ENCODE results near the gene NOB1.
A peak's percentile ranks its signal among the peaks of the same experiment; 100 is the strongest.
"Not testable (repeated sequence)": the region's sequence is repeated elsewhere in the genome, so short reads cannot be mapped to it uniquely, and the experiment has no call there.

NOB1 gene

DNA sequence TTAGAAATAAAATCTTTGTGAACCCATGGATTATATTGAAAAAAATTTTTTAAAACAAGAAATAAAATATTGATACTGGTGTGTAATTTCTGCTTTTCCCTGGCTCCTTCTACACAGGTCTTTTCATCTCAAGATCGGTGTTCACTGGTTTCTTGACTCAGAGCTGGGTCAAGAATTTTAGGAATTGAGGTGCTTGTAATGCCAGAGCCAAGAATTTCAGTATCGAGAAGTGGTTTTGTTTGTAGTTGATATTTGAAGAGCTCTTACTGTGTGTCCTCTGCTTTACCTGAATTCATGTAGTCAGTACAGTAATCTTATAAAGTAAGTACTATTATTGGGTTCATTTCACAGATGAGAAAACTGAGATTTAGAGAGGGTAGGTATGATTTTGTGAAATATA lies 14.7 kb upstream of the NOB1 start:
- Mint-ChIP-seq H3K9me3 (no peaks in the 10 kb centered on the region), H3K4me3 (no peak overlapping the region), H3K36me3 (no peaks in the 10 kb centered on the region), H3K4me1 (peaks cover 60% of the 10 kb centered on the region), H3K27ac (no peak overlapping the region)
- no peak for ATAC-seq
- DNase-seq (ENCODE audit: low spot score in 2 of 2) = no peak

DNA sequence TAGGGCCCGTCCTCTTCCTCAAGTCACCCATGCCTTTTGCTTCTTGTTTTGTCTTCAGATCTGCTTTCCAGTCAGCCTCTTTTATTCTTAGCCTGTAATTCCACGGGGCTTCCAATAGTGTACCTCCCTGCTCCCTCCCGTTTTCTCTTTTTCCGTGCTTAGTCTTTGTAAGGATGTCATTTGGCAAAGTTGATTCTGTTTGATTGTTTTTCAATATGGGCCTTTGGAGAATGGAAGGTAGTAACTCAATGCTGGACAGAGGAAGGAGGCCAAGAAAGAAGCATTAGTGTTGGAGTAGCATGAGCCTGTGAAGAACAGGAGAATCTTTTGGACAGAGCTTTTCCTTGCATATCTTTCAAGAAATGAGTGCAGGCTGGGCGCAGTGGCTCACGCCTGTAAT lies 13.9 kb upstream of the NOB1 start:
- DNase-seq (ENCODE audit: low spot score in 2 of 2) = no peak
- Mint-ChIP-seq H3K4me3 (no peak overlapping the region), H3K36me3 (no peaks in the 10 kb centered on the region), H3K4me1 (peaks cover 56% of the 10 kb centered on the region), H3K27ac (no peak overlapping the region), H3K9me3 (no peaks in the 10 kb centered on the region)
- no peak for ATAC-seq

DNA sequence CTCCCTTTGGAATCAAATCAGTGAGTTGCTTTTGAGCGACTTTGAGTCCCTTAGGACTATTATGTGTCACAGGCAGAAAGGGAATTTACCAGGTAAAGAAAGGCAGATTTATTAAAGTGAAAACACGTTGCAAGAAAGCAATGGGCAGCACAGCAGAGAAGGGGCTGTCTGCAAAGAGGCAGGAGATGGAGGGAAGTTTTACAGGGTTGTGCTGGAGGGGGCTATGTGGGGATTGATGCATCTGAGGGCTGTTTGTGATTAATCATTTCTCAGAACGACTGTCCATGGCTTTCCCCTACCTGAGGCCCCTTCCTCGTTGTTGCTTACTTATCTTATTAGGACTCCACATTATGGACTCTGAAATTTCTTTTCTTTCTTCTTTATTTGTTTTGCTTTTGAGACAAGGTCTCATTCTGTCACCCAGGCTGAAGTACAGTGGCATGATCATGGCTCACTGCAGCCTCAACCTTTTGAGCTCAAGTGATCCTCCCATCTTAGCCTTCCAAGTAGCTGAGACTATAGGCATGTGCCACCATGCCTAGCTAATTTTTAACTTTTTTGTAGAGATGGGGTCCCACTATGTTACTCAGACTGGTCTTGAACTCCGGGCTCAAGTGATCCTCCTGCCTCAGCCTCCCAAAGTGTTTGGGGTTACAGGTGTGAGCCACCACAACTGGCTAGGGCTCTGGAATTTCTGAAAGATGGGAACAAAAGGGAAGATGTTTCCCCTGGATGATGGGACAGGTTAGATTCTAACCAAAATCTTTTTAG lies 12.9 kb upstream of the NOB1 start:
- Mint-ChIP-seq H3K9me3 (no peaks in the 10 kb centered on the region), H3K27ac (peak overlapping the region; percentile 76), H3K4me1 (peaks cover 56% of the 10 kb centered on the region), H3K36me3 (peaks cover 3% of the 10 kb centered on the region), H3K4me3 (peak overlapping the region; percentile 13)
- DNase-seq (ENCODE audit: low spot score in 2 of 2) (no peak), ATAC-seq (peak; percentile 65)

DNA sequence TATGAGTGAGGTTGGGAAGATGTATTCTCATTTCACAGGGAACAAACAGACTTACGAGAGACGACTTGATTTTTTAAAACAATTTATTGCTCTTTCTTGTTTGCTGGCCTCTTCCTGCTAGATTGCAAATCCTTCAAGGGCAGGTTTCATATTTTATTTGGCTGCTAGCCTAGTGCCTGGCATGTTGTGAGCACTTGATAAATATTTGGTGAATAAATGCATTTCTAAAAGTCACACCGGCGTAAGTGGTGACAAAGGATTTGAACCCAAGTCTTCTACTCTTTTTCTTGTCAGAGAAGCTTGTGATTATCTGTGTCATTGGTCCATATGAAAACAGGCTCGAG lies 8.8 kb upstream of the NOB1 start:
- Mint-ChIP-seq H3K4me1 (peaks cover 45% of the 10 kb centered on the region), H3K36me3 (peaks cover 12% of the 10 kb centered on the region), H3K27ac (peak overlapping the region; percentile 97), H3K4me3 (peak overlapping the region; percentile 80), H3K9me3 (no peaks in the 10 kb centered on the region)
- DNase-seq (ENCODE audit: low spot score in 2 of 2) = no peak
- no peak for ATAC-seq

DNA sequence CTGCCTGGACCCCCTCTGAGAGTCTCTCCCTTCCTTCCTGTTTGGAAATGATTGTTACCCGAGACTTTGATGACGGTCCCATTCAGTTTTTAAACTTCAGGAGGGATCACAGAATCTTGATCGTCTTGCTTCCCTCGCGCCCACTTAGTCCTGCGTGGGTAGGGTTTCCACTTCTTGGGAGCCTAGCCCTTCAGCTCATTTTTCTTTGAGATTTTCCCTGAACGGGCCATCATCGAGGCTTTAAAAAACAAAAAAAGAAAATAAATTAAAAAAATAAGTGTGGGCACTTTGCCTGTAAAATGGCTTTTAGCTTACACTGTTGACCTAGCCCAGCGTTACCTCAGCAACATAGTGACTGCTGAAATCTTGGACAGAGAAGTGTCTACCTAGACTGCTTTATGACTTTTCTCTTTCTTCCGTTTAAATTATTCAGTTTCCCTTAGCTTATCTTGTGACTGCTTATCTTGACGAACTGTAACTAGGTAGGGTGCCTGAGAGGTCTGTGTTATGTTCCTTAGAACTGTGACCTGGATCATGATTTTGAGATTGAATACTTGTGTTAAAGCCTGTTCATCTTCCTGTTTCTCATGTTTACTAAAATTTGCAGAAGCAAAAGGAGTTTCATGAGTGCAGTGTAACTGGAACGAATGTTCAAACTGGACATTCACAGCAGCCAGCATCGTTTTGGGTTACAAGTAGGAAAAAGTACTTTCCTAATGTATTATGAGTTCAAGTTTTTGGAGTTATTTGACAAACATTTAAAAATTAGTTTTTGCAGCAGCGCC lies 8.3 kb upstream of the NOB1 start:
- DNase-seq (ENCODE audit: low spot score in 2 of 2) (no peak), ATAC-seq (peak; percentile 41)
- Mint-ChIP-seq H3K36me3 (peaks cover 12% of the 10 kb centered on the region), H3K4me1 (peaks cover 43% of the 10 kb centered on the region), H3K9me3 (no peaks in the 10 kb centered on the region), H3K27ac (peak overlapping the region; percentile 97), H3K4me3 (peak overlapping the region; percentile 80)

DNA sequence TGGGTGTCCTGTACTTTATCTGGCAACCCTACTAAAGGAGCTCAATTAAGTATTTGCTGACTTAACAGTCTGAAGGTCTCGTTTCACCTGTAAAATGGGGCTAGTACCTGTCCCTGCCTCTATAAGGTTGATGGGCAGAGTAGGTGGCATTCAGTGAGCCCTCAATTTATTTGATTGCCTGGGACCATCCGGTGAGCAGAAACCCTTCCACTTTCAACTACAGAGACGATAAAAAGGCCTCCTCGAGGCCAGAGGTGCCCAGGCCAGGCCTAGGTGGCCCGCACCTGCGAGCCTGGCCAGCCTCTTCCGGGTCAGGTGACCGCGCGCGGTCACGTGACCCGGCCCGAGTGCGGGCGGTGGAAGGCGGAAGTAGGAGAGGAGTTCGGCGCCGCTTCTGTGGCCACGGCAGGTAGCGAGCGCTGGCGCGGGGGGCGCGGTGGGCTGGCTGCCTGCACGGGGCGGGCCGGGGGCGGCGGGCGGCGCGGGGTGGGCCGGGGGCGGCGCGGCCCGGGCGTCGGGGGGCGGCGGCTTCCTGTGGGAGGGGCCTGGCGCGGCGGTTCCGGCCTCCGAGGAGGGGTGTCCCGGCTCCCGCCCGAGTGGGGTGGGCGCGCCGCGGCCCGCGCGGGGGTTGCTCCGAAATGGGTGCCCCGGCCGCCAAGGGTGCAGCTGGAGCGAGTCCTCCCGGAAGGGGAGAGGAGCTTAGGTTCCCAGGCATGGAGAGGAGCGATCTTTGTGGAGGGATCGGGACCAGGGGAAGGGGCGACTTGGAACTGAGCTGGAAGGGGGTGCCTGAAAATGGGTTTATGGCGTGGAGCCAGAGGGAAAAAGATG lies 7.5 kb upstream of the NOB1 start, which contains the start of gene WWP2:
WWP2 (plus strand) TSS at position 350 of the 831 bp plus-strand sequence. CDS start 24,679 bp downstream, outside the sequence.
- Mint-ChIP-seq H3K4me3 (peak within 1 kb of the TSS; percentile 80), H3K36me3 (peaks cover 14% of the 10 kb centered on the region), H3K9me3 (no peaks in the 10 kb centered on the region), H3K4me1 (peaks cover 35% of the 10 kb centered on the region), H3K27ac (peak within 1 kb of the TSS; percentile 97)
- DNase-seq (ENCODE audit: low spot score in 2 of 2) = peak; percentile 56 to 88
- peak; percentile 92 for ATAC-seq

DNA sequence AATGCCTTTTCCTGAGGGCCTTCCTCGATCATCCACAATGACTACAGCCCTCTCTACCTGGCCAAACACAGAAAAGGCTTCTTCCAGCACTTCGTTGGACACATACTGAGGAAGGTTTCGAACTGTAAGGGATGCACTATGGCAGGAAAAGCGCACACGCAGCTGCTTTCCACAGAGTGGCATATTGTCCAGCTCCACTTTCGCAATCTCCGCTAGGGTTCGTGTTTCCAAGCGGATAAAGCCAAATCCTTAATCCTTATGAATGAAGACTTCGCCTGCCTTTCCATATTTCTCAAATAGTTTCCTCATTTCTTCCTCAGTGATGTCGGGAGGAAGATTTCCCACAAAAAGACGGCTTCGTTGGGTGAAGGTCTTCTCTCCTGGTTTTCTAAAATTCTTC lies 2.6 kb upstream of the NOB1 start:
- not testable (repeated sequence) for H3K4me3 Mint-ChIP-seq; ATAC-seq; DNase-seq (ENCODE audit: low spot score in 2 of 2); H3K9me3 Mint-ChIP-seq
- Mint-ChIP-seq H3K27ac (peak overlapping the region; percentile 32), H3K36me3 (peaks cover 44% of the 10 kb centered on the region), H3K4me1 (peaks cover 30% of the 10 kb centered on the region)

DNA sequence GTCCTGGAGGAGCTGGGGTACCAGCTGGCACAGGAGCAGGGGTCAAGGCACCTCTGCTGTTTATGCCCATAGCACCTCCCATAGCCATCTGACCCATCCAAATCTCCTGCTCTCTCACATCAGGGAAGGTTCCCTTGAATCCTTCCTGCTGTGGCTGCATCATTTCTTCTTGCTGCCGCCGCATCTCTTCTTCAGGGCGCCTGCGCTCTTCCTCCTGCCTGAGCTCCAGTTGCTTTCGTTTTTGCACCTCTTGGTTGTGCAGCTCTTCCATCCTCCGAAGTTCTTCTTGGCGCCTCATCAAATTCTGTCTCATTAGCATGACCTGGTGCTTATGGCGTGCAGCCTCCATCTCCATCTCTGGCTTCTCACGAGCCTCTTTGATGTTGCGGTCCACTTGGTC lies 2.0 kb upstream of the NOB1 start:
- Mint-ChIP-seq H3K4me1 (peaks cover 31% of the 10 kb centered on the region), H3K27ac (peak overlapping the region; percentile 32), H3K9me3 (no peaks in the 10 kb centered on the region), H3K4me3 (peak overlapping the region; percentile 50), H3K36me3 (peaks cover 45% of the 10 kb centered on the region)
- DNase-seq (ENCODE audit: low spot score in 2 of 2) (no peak), ATAC-seq (no peak)

DNA sequence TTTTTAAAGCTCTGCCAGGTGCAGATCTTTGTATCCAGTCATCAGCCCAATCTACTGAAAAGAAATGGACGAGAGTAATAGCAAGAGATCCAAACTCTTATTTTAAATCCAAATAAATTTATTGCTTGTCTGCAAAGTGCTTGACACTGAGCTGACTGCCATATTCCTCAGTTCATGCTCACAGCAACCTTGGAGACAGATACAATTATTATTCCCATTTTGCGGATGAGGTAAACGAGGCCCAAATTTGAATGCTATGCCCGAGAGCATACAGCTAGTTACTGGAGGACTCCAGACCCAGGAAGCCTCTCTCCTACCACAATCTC lies 620 bp downstream of the NOB1 start:
- H3K4me3 Mint-ChIP-seq = peak overlapping the region; percentile 100

DNA sequence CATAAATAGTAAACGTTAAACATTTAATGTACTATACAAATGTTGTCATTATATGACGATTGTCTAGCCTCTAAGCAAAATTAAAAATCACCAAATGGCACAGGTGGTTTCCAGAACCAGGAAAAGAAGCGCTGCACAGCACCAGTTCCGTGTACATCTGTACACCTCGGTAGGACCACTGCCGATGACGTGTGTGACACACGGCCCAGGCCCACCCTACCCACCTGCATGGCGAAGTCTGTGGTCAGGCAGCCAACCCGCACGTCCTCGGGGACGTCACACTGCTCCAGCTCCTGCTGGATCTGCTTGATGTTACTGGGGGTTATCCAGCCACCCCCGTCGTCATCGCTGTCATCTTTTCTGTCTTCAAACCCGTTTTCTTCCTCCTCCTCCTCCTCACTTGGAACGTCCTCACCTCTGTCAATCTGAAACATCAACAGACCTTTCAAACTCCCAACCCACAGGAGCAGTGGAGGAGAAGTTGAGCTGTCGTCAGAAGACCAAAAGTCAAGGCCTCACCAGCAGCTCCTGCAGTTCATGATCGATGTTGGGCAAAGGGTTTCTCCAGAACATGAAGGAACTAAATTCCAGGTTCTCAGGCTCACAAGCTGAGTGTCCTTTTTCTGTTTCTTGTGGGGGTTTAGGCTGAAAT lies 5.9 kb downstream of the NOB1 start:
- Mint-ChIP-seq H3K4me3 (no peak overlapping the region), H3K9me3 (no peaks in the 10 kb centered on the region), H3K36me3 (peaks cover 100% of the 10 kb centered on the region), H3K27ac (no peak overlapping the region), H3K4me1 (peaks cover 32% of the 10 kb centered on the region)
- ATAC-seq = no peak
- no peak for DNase-seq (ENCODE audit: low spot score in 2 of 2)

More for the DNA sequence above, 620 bp downstream of the NOB1 start:
- peaks cover 71% of the 10 kb centered on the region for H3K36me3 Mint-ChIP-seq
- H3K9me3 Mint-ChIP-seq = no peaks in the 10 kb centered on the region
- ATAC-seq = no peak
- no peak for DNase-seq (ENCODE audit: low spot score in 2 of 2)
- peak overlapping the region; percentile 100 for H3K27ac Mint-ChIP-seq
- H3K4me1 Mint-ChIP-seq = peaks cover 31% of the 10 kb centered on the region

DNA sequence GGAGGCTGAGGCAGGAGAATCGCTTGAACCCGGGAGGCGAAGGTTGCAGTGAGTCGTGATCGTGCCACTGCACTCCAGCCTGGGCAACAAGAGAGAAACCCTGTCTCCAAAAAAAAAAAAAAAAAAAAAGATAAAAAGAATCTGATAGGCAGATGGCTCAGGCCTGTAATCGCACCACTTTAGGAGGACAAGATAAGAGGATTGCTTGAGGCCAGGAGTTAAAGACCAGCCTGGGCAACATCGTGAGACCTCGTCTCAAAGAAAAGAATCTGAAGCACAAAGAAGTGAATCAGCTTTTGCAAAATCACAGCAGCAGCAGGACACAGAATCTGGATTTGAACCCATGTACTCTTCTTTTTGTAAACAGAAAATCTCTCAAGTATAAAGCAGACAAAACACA lies 7.6 kb downstream of the NOB1 start:
- H3K27ac Mint-ChIP-seq = peak overlapping the region; percentile 8
- H3K4me1 Mint-ChIP-seq = peaks cover 17% of the 10 kb centered on the region
- no peaks in the 10 kb centered on the region for H3K9me3 Mint-ChIP-seq
- no peak for ATAC-seq
- H3K36me3 Mint-ChIP-seq = peaks cover 100% of the 10 kb centered on the region
- DNase-seq (ENCODE audit: low spot score in 2 of 2) = no peak
- H3K4me3 Mint-ChIP-seq = no peak overlapping the region

DNA sequence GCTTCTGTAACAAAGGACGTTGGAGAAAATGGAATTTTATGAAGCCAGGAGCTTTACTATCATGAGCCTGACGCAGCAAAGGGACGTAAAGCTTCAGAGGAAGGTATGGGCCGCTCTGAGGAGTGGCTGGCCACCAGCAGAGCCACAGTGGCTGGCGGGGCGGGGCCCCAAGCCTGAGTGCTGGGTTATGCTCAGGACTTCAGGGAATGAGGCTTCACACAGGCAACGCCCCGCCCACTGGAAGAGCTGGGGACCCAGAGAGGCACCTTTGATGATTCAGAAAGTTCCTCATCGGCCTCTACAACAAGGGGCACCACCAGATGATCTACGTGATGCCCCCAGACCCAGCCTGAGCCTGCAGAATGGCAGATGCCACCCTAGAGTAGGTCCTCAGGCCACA lies 8.8 kb downstream of the NOB1 start:
- Mint-ChIP-seq H3K36me3 (peaks cover 100% of the 10 kb centered on the region), H3K4me1 (peaks cover 14% of the 10 kb centered on the region), H3K9me3 (no peaks in the 10 kb centered on the region), H3K27ac (peak overlapping the region; percentile 54), H3K4me3 (no peak overlapping the region)
- DNase-seq (ENCODE audit: low spot score in 2 of 2) (no peak), ATAC-seq (no peak)

DNA sequence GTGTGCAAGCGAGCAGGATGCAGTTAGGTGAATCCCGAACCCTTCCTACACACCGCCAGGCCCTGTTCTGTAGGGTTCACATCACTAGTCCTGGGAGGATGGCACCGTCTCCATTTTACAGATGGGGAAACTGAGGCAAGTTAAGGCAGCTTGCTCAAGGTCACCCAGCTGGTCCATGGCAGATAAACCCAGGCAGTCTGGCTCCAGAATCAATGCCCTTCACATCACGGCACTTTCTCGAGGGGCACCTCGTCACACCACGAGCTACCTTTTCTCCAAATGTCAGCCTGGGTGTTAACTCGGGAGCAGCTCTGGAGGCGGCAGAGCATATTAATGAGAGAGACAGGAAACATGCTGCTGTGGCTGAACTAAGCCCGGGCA lies 9.5 kb downstream of the NOB1 start:
- no peak for DNase-seq (ENCODE audit: low spot score in 2 of 2)
- no peak for ATAC-seq
- Mint-ChIP-seq H3K27ac (peak overlapping the region; percentile 54), H3K36me3 (peaks cover 100% of the 10 kb centered on the region), H3K4me3 (no peak overlapping the region), H3K4me1 (peaks cover 14% of the 10 kb centered on the region), H3K9me3 (no peaks in the 10 kb centered on the region)

DNA sequence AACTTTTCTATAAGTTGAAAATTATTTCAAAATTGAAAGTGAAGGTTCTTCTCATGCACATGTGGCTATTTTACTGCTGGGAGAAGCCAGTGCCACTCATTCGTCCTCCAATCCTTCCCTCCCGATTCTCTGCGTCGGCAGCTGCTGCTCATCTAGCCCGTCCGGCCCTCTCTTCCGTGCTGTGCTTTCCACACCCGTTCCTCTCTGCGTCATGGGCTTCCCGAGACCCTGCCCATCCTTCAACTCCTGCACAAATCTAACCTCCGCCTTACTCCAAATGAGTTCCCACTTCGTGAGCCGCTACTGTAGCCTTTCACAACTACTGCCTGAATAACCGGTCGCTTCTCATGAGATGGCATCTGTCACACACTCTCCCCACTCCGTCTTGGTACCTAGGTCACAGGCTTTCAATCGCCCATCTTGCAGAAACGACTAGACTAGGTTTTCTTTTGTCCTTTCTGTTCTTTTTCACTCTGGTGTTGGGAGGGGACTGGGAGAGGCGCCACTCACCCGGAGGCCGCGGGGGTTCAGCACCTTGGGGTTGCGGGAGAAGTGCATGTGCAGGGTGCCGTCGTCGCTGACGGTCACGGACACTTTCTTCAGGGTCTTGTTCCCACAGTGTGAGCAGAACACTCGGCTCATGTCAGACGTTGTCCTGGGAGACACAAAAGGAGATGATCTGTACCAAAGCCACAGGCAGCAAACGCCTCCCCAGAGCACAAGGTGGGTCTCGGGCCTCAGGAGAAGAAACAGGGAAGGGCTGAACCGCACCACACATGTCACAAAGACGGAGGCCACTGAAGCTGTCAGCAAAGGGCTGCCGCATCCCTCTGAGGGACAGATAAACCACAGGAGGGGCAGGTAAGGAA lies 10.1 kb downstream of the NOB1 start:
- no peak for ATAC-seq
- peak overlapping the region; percentile 54 for H3K27ac Mint-ChIP-seq
- H3K4me1 Mint-ChIP-seq = peaks cover 14% of the 10 kb centered on the region

More for the DNA sequence above, 10.1 kb downstream of the NOB1 start:
- Mint-ChIP-seq H3K36me3 (peaks cover 100% of the 10 kb centered on the region), H3K4me3 (no peak overlapping the region), H3K9me3 (no peaks in the 10 kb centered on the region)
- DNase-seq (ENCODE audit: low spot score in 2 of 2) = no peak
